ENCODE measurements around the gene RGS17.

RGS17 gene

DNA sequence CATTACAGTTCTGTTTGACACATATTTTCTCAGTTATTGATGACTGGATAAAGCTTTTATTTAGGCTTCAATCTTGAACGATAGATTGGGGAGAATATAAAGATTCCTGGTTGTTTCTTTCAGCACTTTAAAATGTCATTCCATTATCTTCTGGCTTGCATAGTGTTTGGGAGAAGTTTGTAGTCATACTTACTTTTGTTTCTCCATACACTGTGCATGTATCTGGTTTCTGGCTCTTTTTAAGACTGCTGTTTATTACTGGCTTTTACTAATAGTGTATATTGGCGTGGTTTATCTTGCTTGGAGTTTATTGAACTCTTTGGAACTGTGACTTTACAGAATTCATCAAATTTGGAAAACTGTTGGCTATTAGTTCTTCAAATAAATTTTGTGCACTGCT is 49.2 kb downstream of the RGS17 start:
- DNase-seq, result no peak

DNA sequence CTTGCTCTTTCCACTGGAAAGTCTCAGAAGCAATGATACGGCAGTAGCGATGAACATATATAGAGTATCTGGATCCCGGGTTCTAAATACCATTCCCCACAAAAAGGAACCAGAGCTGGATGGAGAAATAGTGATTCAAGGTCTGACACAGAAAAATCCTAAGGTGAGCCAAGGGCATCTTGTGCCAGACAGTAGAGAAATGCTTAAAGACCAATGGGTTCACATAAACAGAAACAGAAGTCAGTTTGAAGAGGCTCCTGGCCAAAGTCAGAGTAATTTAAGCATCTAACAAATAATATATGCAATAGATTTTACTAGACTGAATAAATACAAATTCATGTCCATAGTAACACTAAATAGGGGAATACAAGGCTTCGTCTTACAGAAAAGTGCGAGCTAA is 54.7 kb downstream of the RGS17 start:
- no peak for DNase-seq

GRCh38 chr6:153074761-153075160 is 56.3 kb downstream of the RGS17 start:
- DNase-seq, result no peak

- DNase-seq, result no peak
Measured at GRCh38 chr6:153073841-153074240, 57.2 kb downstream of the RGS17 start.

DNA sequence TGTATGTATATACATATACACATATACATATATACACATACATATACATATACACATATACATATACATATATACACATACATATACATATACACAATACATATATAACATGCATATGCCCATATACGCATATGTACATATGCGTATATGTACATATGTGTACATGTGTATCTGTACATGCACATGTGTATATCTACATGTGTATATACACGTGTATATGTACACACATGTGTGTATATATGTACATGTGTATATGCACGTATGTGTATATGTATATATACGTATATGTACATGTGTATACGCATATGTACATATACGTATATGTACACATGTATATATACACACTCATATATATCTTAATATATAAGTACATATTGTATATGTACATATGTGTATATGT is 60.3 kb downstream of the RGS17 start:
- DNase-seq, result no peak

- DNase-seq, result no peak
Measured at GRCh38 chr6:153069897-153070296, 61.2 kb downstream of the RGS17 start.

GRCh38 chr6:153065222-153065621 is 65.9 kb downstream of the RGS17 start:
- DNase-seq, result no peak

GRCh38 chr6:153063936-153064335 is 67.1 kb downstream of the RGS17 start:
- DNase-seq, result no peak

GRCh38 chr6:153062516-153062915 is 68.6 kb downstream of the RGS17 start:
- no peak for DNase-seq

DNA sequence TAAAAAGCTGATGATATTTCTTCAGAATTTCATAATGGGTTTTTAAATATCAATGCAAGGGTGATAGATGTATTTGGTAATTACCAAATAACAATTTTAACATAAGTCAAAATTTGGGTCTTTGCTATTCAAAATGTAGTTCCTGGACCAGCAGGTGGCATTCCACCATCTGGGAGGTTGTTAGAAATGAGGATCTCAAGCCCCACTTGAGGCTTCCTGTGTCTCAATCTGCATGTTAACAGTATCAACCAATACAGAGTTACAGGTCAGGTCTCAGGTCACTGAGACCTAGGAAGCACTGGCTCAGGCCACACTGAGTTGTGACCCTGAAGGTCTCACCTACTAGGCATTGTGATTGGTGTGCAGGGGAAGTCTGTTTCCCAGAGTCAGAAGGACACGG is 71.3 kb downstream of the RGS17 start:
- DNase-seq, result no peak

GRCh38 chr6:153059311-153059710 is 71.8 kb downstream of the RGS17 start:
- no peak for DNase-seq

DNA sequence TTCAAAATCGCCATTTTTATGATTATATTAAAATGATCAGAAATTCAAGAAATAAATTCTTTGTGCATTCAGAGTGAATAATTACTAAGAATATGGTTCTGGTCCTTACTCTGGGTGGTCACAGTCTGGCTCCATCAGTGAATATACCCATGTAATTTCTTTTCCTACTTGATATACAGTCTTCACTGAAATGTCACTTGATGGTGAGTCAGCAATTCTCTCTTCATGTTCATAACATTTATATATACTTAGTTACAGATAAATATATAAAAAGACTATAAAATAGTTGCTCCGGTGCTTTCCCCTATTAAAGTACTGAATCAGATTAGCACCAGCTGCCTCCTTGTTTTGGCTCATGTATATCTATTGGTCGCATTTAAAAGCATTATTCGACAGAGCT is 72.2 kb downstream of the RGS17 start:
- DNase-seq, result no peak

DNA sequence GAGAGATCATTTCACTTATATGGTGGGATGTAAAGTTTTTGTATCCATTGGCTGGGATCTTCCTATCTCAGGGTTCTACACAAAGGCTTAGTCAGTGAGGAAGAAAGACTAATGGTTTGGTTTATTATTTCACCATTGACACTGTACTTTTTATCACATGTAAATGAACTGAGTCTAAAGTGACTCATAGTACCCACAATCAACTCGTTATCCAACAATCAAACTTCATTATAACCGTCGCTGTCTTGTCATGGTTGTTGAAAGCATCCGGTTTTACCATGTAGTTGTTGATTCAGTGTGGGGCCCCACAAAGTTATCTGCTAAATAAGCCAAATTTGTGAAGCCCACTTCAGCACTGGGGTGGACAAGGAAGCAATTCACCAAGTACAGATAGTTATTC is 72.8 kb downstream of the RGS17 start:
- no peak for DNase-seq

DNA sequence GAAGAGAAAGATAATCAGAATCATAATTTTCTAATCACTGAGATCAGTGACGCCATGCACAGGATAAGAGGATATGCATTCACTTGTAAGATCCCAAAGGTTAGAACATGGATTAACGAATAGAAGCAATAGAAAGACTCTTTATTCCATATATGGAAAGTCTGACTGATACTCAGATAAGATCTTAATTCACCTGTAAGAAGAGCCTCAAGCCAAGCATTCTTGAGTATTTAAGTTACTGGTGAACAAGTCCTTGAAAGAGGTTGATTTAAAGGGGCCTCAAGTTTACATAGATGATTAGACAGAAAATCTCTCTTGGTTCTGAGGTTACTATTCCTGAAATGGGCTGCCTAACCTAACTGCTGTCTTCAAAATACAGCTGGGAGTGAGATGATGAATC is 74.8 kb downstream of the RGS17 start:
- no peak for DNase-seq

DNA sequence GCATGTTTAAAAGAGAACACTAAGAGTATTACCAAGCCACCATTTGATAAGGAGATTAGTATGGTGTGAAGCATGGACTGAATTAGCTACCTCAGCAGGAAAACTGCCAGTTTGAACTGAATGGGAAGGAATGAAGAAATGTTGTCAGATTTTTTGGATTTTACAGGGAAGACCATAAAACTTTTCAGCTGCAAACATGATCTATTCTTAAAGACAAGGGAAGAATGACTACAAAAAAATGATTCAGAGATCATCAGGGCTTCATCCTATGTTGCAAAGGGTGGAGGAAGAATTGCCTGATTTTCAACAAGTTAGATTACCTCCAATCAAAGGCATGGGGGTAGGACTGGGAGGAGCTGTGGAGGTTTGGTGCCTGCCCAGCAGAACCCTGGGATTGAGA is 79.3 kb downstream of the RGS17 start:
- DNase-seq, result no peak

GRCh38 chr6:153048631-153049030 is 82.5 kb downstream of the RGS17 start:
- DNase-seq, result no peak

- DNase-seq, result no peak
Measured at GRCh38 chr6:153047386-153047785, 83.7 kb downstream of the RGS17 start.

DNA sequence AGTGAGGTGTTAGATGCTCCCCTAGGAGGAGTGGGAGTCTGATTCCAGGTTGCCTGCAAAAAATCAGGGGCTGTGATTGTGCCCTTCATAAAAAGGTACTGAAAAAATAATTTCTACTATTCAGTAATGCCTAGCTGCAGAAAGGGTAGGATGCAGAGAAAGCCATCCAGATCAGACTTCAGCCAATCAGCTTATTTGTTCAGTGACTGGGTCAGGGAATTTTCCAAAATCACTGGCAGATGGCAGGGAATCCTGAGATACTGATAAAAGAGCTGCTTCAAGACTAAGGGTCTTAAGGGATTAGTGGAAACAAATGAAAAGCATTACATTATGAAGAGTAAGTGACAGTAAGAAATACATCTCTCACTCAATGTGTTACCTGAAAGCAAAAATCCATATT is 85.8 kb downstream of the RGS17 start:
- no peak for DNase-seq

DNA sequence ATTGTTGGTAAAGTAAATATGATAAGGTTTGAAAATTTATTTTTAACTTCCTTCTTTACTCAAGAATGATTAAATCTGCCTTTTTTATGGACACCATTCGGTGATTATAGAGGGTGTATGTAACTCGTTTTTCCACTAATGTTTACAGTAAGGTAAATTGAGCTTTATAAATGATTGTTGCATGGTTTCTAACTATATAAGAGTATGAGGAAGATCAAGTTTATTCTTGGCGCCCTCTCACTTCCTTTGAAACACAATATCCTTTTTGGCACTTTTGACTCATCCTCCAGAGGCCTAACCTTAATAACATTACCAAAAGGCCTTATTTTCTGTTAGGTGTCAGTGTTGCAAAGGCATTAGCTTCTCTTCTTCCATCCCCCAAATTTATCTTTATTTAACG is 86.8 kb downstream of the RGS17 start:
- DNase-seq, result no peak

DNA sequence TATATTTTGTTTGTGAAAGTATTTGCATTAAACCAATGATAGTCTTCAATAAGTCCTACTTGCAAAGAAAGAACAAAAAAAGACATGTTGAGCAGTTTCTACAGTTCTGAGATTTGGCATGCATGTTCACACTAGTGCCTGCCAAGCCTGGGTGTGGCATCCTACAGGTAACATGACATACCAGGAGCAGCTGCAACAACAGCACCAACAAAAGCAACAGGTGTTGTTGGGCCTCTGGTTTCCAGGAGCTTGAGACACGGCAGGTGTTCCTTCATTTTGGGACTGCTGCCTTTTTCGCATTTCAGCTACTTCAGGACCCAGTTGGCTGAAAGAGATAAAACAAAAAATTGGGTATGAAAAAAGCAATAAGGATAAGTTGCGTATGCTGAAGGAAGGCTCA is 87.4 kb downstream of the RGS17 start:
- DNase-seq, result no peak

DNA sequence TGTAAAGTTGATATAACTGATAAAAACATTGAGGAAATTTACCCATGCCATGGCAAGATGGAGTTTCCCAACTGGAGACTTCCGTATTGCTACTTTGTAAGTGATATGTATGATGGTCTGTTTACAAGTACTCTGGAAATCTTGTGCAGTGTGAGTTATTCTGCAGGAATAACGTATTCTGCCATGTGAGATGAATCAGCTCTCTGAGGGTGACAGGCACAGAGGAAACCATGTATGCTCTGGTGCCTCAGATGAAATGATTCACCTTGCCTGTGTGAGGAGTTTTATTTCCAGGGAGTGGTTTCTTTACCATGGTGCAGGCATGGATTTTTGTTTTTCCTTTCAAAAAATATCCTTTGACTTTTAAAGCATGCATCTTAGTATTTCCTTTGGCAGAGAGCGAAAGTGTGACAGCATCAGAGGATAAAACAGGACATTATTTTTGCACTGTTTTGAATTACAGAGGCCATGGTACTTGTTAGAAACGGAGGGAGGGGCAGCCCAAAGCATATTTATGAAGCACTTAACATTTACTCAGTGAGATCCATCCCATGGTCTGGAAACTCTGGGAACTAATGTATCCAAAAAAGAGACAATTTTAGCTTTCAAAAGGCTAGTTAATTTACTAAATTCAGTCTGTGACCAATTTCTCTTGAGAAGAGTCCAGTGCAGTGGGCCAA is 92.6 kb downstream of the RGS17 start:
- no peak for DNase-seq

DNA sequence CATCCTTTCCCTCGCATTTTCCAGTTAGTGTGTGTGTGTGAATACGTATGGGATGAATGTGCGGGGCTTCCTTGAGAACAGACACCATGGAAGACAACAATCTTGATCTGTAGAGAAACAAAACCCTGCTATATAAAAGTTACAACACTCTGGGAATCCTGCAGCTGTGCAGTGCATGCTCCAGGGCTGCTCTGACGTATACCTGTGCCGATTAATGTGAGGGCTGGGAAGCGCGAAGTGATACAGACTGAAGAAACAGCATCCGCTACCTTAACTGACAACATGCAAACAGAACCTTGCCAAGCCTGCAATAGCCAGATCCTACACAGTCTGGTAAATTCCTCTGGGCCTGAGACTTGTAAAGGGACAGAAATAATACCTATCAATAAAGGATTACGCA is 96.9 kb downstream of the RGS17 start:
- no peak for DNase-seq

DNA sequence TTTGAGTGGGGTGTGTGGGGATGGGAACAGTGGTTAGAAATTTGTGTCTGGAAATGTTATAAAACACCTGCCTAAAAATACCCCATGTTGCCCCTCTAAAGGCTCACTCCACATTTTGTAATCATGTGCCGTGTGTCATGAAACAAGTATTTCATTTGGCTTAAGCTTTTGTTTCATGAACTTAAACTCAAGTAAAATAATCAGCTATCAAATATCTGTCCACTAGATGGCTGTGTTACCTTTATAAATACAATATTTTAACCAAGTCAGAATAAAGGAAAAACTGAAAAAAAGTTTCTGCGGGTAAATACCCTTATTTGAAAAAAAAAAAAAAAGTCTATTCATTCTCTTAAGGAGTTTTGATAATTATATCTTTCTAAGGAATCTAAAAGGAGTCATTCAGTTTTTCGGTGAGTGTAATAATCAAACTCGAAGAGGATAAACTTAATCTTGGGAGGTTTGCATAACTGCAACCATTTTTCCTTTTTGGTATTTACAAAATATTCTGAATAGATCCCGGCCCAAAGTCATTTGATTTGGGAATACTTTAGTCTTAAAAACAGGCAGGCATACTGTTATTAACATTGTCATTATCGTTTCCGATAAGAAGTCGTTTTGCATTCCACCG is 98.7 kb downstream of the RGS17 start:
- no peak for DNase-seq

GRCh38 chr6:153031335-153031955 is 99.6 kb downstream of the RGS17 start:
- no peak for DNase-seq

- DNase-seq, result no peak
Measured at GRCh38 chr6:153028963-153029362, 102.1 kb downstream of the RGS17 start.

Data from CD4-positive, alpha-beta T cell treated with Interferon alpha-2 for 1 hour (primary cell).